ENCODE measurements around the gene SYCP2L. TPM values are rescaled to one million over a fixed set of nuclear protein-coding genes. Genes with fewer than 3 reads are reported as not detected.
"Not testable (repeated sequence)": the region's sequence is repeated elsewhere in the genome, so short reads cannot be mapped to it uniquely, and the experiment has no call there.

Gene SYCP2L
- polyA plus RNA-seq, 1 of the 3 experiments (the other 2 are of a cell fraction) = 0.82 TPM

DNA sequence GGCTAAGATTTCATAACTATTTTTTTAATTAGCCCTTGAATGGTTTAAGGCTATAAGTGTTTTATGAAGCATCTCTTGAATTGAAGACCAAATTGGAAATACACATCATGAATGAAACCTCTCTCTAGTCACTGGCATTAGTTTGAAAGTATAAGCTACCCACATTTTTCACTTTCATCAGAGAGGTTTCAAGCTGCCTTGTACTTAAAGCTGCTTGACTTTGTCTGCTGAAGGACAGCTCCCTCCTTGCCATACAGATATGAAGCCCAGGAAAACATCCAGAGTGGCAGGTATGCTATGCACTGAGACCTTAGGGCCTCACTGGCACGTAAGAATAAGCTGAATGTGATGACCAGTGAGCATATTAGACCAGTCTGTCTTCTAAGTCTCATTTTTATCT lies 94.6 kb downstream of the SYCP2L start:
- no peak overlapping the region for H2AFZ ChIP-seq (ENCODE audit: low read depth)
- no peaks in the 10 kb centered on the region for H3K9me3 ChIP-seq
- H3K79me2 ChIP-seq (ENCODE audit: insufficient read depth) = no peaks in the 10 kb centered on the region
- H3F3A ChIP-seq (replicated peaks; ENCODE audit: insufficient read depth) = no peaks in the 10 kb centered on the region
- no peak overlapping the region for H3K27ac ChIP-seq (ENCODE audit: low read depth in 2 of 2, low read length in 1 of 2)
- CTCF ChIA-PET = interaction anchor here (0.8 to 1.0 kb wide), 2 partner anchors 9 to 87 kb away, joined by 4 read pairs; no protein-coding TSS in a partner anchor
- H3K4me1 ChIP-seq (ENCODE audit: control insufficient read depth in 1 of 2, insufficient read depth in 2 of 2, low read depth in 1 of 2, low read length in 1 of 2) = no peaks in the 10 kb centered on the region
- no peak overlapping the region for H3K4me3 ChIP-seq (ENCODE audit: low read depth in 2 of 2, low read length in 1 of 2)
- H3K9me2 ChIP-seq = no peaks in the 10 kb centered on the region
- no peaks in the 10 kb centered on the region for H4K20me1 ChIP-seq (ENCODE audit: insufficient read depth)
- no peak overlapping the region for H3K9ac ChIP-seq
- TF ChIP-seq RAD21 (IDR thresholded peaks at IDR 0.05; ENCODE audit: low read length) (no peak), ELF1 (IDR thresholded peaks at IDR 0.05) (no peak), FOSL2 (IDR thresholded peaks at IDR 0.05; ENCODE audit: borderline replicate concordance, low read depth) (no peak), TCF12 (IDR thresholded peaks at IDR 0.05) (no peak), POLR2AphosphoS5 (IDR thresholded peaks at IDR 0.05; ENCODE audit: low read depth, low read length) (no peak)
- DNase-seq = no peak
- POLR2A ChIA-PET = no interaction called here
- no peaks in the 10 kb centered on the region for H3K27me3 ChIP-seq (ENCODE audit: insufficient read depth)
- WGBS (ENCODE audit: low lambda C conversion rate) = 77% methylated on average over 1 of the region's 1 CpG
- H3K36me3 ChIP-seq (replicated peaks in 1 of 2; ENCODE audit: control insufficient read depth in 1 of 2, insufficient read depth in 2 of 2, low read length in 1 of 2) = no peaks in the 10 kb centered on the region
- no peak overlapping the region for H3K4me2 ChIP-seq

DNA sequence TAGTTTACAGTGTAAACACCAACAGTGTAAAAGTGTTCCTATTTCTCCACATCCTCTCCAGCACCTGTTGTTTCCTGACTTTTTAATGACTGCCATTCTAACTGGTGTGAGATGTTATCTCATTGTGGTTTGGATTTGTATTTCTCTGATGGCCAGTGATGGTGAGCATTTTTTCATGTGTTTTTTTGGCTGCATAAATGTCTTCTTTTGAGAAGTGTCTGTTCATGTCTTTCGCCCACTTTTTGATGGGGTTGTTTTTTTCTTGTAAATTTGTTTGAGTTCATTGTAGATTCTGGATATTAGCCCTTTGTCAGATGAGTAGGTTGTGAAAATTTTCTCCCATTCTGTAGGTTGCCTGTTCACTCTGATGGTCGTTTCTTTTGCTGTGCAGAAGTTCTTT lies 98.1 kb downstream of the SYCP2L start:
- WGBS (ENCODE audit: low lambda C conversion rate) = 54% methylated on average over 2 of the region's 2 CpGs

GRCh38 chr6:10989587-10989986 lies 102.7 kb downstream of the SYCP2L start:
- Histone ChIP-seq H3K27me3 (ENCODE audit: insufficient read depth) (no peaks in the 10 kb centered on the region), H4K20me1 (ENCODE audit: insufficient read depth) (no peaks in the 10 kb centered on the region), H3K9me2 (no peaks in the 10 kb centered on the region), H3K4me3 (ENCODE audit: low read depth in 2 of 2, low read length in 1 of 2) (no peak overlapping the region), H3K4me2 (no peak overlapping the region), H3K27ac (ENCODE audit: low read depth in 2 of 2, low read length in 1 of 2) (no peak overlapping the region), H3F3A (replicated peaks; ENCODE audit: insufficient read depth) (no peaks in the 10 kb centered on the region), H3K4me1 (ENCODE audit: control insufficient read depth in 1 of 2, insufficient read depth in 2 of 2, low read depth in 1 of 2, low read length in 1 of 2) (no peaks in the 10 kb centered on the region), H2AFZ (ENCODE audit: low read depth) (no peak overlapping the region), H3K9ac (no peak overlapping the region), H3K9me3 (no peaks in the 10 kb centered on the region), H3K36me3 (replicated peaks in 1 of 2; ENCODE audit: control insufficient read depth in 1 of 2, insufficient read depth in 2 of 2, low read length in 1 of 2) (no peaks in the 10 kb centered on the region), H3K79me2 (ENCODE audit: insufficient read depth) (no peaks in the 10 kb centered on the region)
- POLR2A ChIA-PET = no interaction called here
- TF ChIP-seq TCF12 (IDR thresholded peaks at IDR 0.05) (no peak), MAX (IDR thresholded peaks at IDR 0.05; ENCODE audit: low read depth) (no peak), MXI1 (IDR thresholded peaks at IDR 0.05; ENCODE audit: low read depth, low read length) (no peak), GABPA (IDR thresholded peaks at IDR 0.05; ENCODE audit: low read depth) (no peak), NRF1 (IDR thresholded peaks at IDR 0.05; ENCODE audit: low read depth, low read length) (no peak), FOSL2 (IDR thresholded peaks at IDR 0.05; ENCODE audit: borderline replicate concordance, low read depth) (no peak), RAD21 (IDR thresholded peaks at IDR 0.05; ENCODE audit: low read length) (no peak), NFIC (IDR thresholded peaks at IDR 0.05; ENCODE audit: borderline replicate concordance) (no peak), YY1 (IDR thresholded peaks at IDR 0.05; ENCODE audit: low read depth) (no peak), RCOR1 (IDR thresholded peaks at IDR 0.05; ENCODE audit: low read length) (no peak), CTCF (IDR thresholded peaks at IDR 0.05) (no peak), GATA2 (CRISPR knock-in tag; IDR thresholded peaks at IDR 0.05) (no peak), RXRA (IDR thresholded peaks at IDR 0.05; ENCODE audit: borderline replicate concordance, low read depth) (no peak)
- TF ChIP-seq, protein P1, sequence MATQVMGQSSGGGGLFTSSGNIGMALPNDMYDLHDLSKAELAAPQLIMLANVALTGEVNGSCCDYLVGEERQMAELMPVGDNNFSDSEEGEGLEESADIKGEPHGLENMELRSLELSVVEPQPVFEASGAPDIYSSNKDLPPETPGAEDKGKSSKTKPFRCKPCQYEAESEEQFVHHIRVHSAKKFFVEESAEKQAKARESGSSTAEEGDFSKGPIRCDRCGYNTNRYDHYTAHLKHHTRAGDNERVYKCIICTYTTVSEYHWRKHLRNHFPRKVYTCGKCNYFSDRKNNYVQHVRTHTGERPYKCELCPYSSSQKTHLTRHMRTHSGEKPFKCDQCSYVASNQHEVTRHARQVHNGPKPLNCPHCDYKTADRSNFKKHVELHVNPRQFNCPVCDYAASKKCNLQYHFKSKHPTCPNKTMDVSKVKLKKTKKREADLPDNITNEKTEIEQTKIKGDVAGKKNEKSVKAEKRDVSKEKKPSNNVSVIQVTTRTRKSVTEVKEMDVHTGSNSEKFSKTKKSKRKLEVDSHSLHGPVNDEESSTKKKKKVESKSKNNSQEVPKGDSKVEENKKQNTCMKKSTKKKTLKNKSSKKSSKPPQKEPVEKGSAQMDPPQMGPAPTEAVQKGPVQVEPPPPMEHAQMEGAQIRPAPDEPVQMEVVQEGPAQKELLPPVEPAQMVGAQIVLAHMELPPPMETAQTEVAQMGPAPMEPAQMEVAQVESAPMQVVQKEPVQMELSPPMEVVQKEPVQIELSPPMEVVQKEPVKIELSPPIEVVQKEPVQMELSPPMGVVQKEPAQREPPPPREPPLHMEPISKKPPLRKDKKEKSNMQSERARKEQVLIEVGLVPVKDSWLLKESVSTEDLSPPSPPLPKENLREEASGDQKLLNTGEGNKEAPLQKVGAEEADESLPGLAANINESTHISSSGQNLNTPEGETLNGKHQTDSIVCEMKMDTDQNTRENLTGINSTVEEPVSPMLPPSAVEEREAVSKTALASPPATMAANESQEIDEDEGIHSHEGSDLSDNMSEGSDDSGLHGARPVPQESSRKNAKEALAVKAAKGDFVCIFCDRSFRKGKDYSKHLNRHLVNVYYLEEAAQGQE (IDR thresholded peaks at IDR 0.05; ENCODE audit: low read depth, low read length) = no peak
- TF ChIP-seq, protein P2, sequence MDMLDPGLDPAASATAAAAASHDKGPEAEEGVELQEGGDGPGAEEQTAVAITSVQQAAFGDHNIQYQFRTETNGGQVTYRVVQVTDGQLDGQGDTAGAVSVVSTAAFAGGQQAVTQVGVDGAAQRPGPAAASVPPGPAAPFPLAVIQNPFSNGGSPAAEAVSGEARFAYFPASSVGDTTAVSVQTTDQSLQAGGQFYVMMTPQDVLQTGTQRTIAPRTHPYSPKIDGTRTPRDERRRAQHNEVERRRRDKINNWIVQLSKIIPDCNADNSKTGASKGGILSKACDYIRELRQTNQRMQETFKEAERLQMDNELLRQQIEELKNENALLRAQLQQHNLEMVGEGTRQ (IDR thresholded peaks at IDR 0.05; ENCODE audit: borderline replicate concordance, low read depth, low read length) = no peak
- CTCF ChIA-PET = interaction anchor here (1.4 kb wide), 1 partner anchor 80 kb away, joined by 3 read pairs; no protein-coding TSS in a partner anchor
- WGBS (ENCODE audit: low lambda C conversion rate) = 88% methylated on average over 14 of the region's 15 CpGs
- DNase-seq = no peak

More for the DNA sequence above, 98.1 kb downstream of the SYCP2L start:
- DNase-seq; H3K27ac ChIP-seq (ENCODE audit: low read depth in 2 of 2, low read length in 1 of 2); H3K9me3 ChIP-seq; H3K27me3 ChIP-seq (ENCODE audit: insufficient read depth); H2AFZ ChIP-seq (ENCODE audit: low read depth); H3K79me2 ChIP-seq (ENCODE audit: insufficient read depth); H3F3A ChIP-seq (replicated peaks; ENCODE audit: insufficient read depth); H3K4me1 ChIP-seq (ENCODE audit: control insufficient read depth in 1 of 2, insufficient read depth in 2 of 2, low read depth in 1 of 2, low read length in 1 of 2); H3K9ac ChIP-seq; H3K9me2 ChIP-seq; H3K4me2 ChIP-seq; H3K36me3 ChIP-seq (replicated peaks in 1 of 2; ENCODE audit: control insufficient read depth in 1 of 2, insufficient read depth in 2 of 2, low read length in 1 of 2); POLR2A ChIA-PET; H3K4me3 ChIP-seq (ENCODE audit: low read depth in 2 of 2, low read length in 1 of 2); CTCF ChIA-PET; H4K20me1 ChIP-seq (ENCODE audit: insufficient read depth): not testable (repeated sequence)

Measured in SK-N-SH (cell line).